SK-N-SH treated with all-trans-retinoic acid at 6 μM for 48 hours (cell line): ENCODE data around the gene C5orf47.

Source experiments
- ARNTL ChIP-seq: fragments of 450-650 bp; formaldehyde crosslinking; IDR thresholded peaks from 2 replicates; pipeline ENCODE4 v1.5.0; 2020; ENCODE audit warnings: low read depth, mild to moderate bottlenecking, moderate library complexity, borderline replicate concordance
- SNAI2 ChIP-seq: fragments of 250-450 bp; sonication (Bioruptor Pico); IDR thresholded peaks from 2 replicates; pipeline ENCODE4 v1.5.0; 2020; ENCODE audit warnings: mild to moderate bottlenecking, moderate library complexity
- TOX ChIP-seq: fragments of 250-450 bp; sonication (Bioruptor Pico); IDR thresholded peaks from 2 replicates; pipeline ENCODE4 v1.8.0; 2021; ENCODE audit warnings: mild to moderate bottlenecking, moderate library complexity, borderline replicate concordance
- ZNF8 ChIP-seq: fragments of 450-650 bp; formaldehyde crosslinking; IDR thresholded peaks from 2 replicates; pipeline ENCODE4 v1.5.0; 2020; ENCODE audit warnings: mild to moderate bottlenecking, moderate library complexity
- TF ChIP-seq, protein P1 (sequence below): fragments of 250-450 bp; sonication (Bioruptor Pico); IDR thresholded peaks from 2 replicates; pipeline ENCODE4 v1.8.0; 2021; ENCODE audit warnings: low read depth, mild to moderate bottlenecking, moderate library complexity, borderline replicate concordance
- TF ChIP-seq, protein P2 (sequence below): fragments of 250-450 bp; sonication (Bioruptor Pico); IDR thresholded peaks from 2 replicates; pipeline ENCODE4 v1.8.0; 2020; ENCODE audit warnings: mild to moderate bottlenecking, moderate library complexity, borderline replicate concordance
- TF ChIP-seq, protein P3 (sequence below): fragments of 250-450 bp; sonication (Bioruptor Pico); IDR thresholded peaks from 2 replicates; pipeline ENCODE4 v1.5.1; 2021; ENCODE audit warnings: mild to moderate bottlenecking, moderate library complexity

DNA sequence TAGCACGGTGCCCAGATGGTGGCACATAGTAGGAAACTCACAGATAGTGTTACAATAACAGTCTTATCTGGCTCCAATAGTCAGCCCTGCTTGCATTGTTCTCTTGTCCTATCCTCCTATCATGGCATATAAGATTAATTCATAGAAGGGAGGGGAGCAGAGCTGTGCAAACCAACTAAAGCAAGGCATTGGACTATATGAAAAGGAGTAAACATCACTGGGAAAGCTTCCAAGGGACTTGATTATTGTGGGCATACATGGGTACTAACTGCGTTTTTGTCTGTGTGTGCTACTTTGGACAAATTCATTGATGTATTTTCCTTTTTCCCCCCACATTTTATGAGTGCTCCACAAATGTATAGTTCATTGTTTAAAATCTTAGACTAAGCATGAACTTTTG lies 43.8 kb upstream of the C5orf47 start:
- no peak for TF ChIP-seq TOX
- TF ChIP-seq, protein P1, sequence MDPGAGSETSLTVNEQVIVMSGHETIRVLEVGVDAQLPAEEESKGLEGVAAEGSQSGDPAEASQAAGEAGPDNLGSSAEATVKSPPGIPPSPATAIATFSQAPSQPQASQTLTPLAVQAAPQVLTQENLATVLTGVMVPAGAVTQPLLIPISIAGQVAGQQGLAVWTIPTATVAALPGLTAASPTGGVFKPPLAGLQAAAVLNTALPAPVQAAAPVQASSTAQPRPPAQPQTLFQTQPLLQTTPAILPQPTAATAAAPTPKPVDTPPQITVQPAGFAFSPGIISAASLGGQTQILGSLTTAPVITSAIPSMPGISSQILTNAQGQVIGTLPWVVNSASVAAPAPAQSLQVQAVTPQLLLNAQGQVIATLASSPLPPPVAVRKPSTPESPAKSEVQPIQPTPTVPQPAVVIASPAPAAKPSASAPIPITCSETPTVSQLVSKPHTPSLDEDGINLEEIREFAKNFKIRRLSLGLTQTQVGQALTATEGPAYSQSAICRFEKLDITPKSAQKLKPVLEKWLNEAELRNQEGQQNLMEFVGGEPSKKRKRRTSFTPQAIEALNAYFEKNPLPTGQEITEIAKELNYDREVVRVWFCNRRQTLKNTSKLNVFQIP (CRISPR knock-in tag): no peak
- TF ChIP-seq, protein P2, sequence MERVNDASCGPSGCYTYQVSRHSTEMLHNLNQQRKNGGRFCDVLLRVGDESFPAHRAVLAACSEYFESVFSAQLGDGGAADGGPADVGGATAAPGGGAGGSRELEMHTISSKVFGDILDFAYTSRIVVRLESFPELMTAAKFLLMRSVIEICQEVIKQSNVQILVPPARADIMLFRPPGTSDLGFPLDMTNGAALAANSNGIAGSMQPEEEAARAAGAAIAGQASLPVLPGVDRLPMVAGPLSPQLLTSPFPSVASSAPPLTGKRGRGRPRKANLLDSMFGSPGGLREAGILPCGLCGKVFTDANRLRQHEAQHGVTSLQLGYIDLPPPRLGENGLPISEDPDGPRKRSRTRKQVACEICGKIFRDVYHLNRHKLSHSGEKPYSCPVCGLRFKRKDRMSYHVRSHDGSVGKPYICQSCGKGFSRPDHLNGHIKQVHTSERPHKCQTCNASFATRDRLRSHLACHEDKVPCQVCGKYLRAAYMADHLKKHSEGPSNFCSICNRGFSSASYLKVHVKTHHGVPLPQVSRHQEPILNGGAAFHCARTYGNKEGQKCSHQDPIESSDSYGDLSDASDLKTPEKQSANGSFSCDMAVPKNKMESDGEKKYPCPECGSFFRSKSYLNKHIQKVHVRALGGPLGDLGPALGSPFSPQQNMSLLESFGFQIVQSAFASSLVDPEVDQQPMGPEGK (CRISPR knock-in tag): no peak
- TF ChIP-seq ZNF8 (CRISPR knock-in tag): no peak
- TF ChIP-seq, protein P3, sequence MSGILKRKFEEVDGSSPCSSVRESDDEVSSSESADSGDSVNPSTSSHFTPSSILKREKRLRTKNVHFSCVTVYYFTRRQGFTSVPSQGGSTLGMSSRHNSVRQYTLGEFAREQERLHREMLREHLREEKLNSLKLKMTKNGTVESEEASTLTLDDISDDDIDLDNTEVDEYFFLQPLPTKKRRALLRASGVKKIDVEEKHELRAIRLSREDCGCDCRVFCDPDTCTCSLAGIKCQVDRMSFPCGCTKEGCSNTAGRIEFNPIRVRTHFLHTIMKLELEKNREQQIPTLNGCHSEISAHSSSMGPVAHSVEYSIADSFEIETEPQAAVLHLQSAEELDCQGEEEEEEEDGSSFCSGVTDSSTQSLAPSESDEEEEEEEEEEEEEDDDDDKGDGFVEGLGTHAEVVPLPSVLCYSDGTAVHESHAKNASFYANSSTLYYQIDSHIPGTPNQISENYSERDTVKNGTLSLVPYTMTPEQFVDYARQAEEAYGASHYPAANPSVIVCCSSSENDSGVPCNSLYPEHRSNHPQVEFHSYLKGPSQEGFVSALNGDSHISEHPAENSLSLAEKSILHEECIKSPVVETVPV: no peak
- TF ChIP-seq ARNTL (CRISPR knock-in tag): no peak
- TF ChIP-seq SNAI2 (CRISPR knock-in tag): no peak
